Endothelial cell of umbilical vein (primary cell): Measurements from ENCODE around the gene CHMP6.

Experiments
- FOS ChIP-seq: IDR thresholded peaks from 2 replicates; pipeline ENCODE4 v1.6.1; 2011; ENCODE audit warnings: mild to moderate bottlenecking, low read length, moderate library complexity, borderline replicate concordance; ENCODE audit not compliant: insufficient read depth
- TF ChIP-seq, protein P1 (sequence below), 2 donors: IDR thresholded peaks; 1 replicate in 1 of 2; 2 replicates in 1 of 2; pipeline ENCODE4 v1.5.1; 2011; ENCODE audit warnings: low read length in 2 of 2, mild to moderate bottlenecking in 2 of 2, moderate library complexity in 2 of 2, control low read depth in 1 of 2, inconsistent platforms in 1 of 2, low read depth in 1 of 2; ENCODE audit not compliant: insufficient read depth in 1 of 2; ENCODE audit errors: extremely low read depth in 1 of 2
- TF ChIP-seq, protein P2 (sequence below): IDR thresholded peaks from 2 replicates; pipeline ENCODE4 v1.6.1; 2011; ENCODE audit not compliant: insufficient read depth, insufficient read length

DNA sequence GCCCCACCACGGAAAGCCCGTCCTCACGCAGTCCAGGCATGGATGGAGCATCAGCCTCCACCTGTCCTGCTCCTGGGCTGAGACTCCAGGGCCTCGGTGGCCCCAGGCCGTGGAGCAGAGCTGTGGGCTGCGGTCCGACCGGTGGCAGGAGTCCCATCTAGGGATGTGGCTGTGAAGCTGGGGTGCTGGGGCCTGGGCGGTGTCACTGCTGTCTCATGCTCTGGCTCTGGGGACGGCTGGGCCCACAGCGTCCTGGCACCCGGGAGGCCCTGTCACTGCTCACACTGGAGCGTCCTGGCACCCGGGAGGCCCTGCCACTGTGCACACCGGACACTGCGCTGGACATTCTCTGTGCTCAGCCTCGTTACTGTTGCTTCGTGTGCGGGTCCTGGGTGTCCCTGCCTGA is 51.7 kb downstream of the CHMP6 start:
- TF ChIP-seq FOS, result no peak
- TF ChIP-seq, protein P1, sequence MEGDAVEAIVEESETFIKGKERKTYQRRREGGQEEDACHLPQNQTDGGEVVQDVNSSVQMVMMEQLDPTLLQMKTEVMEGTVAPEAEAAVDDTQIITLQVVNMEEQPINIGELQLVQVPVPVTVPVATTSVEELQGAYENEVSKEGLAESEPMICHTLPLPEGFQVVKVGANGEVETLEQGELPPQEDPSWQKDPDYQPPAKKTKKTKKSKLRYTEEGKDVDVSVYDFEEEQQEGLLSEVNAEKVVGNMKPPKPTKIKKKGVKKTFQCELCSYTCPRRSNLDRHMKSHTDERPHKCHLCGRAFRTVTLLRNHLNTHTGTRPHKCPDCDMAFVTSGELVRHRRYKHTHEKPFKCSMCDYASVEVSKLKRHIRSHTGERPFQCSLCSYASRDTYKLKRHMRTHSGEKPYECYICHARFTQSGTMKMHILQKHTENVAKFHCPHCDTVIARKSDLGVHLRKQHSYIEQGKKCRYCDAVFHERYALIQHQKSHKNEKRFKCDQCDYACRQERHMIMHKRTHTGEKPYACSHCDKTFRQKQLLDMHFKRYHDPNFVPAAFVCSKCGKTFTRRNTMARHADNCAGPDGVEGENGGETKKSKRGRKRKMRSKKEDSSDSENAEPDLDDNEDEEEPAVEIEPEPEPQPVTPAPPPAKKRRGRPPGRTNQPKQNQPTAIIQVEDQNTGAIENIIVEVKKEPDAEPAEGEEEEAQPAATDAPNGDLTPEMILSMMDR (IDR thresholded peaks at IDR 0.05; ENCODE audit: extremely low read depth in 1 of 2, insufficient read depth in 1 of 2, low read depth in 1 of 2, low read length in 2 of 2), result no peak
- TF ChIP-seq, protein P2, sequence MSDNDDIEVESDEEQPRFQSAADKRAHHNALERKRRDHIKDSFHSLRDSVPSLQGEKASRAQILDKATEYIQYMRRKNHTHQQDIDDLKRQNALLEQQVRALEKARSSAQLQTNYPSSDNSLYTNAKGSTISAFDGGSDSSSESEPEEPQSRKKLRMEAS, result no peak
